Astrocyte (in vitro differentiated cells and primary cell): ENCODE data around the gene TWSG1. TPM values are rescaled to one million over a fixed set of nuclear protein-coding genes. Genes with fewer than 3 reads are reported as not detected.

ENCODE experiments used
- DNase-seq: peaks from one replicate; pipeline ENCODE4 v3.0.0-alpha.2; 2010; ENCODE audit warnings: low read depth
- FAIRE-seq: peaks from 2 replicates; lab custom pipeline; 2011; peaks lifted over from hg19 to GRCh38; lab: Jason Lieb, UNC
- H2AFZ ChIP-seq: 2 replicates; pipeline ENCODE4 v1.6.0; 2012; ENCODE audit warnings: low read depth, low read length, inconsistent platforms
- H3K27ac ChIP-seq: 2 replicates; pipeline ENCODE4 v1.5.1; 2011; ENCODE audit warnings: low read depth, low read length, inconsistent platforms
- H3K27me3 ChIP-seq: 2 replicates; pipeline ENCODE4 v1.6.0; 2011; ENCODE audit warnings: low read length, inconsistent platforms; ENCODE audit not compliant: insufficient read depth
- H3K36me3 ChIP-seq: 2 replicates; pipeline ENCODE4 v1.5.1; 2011; ENCODE audit warnings: low read length, inconsistent platforms; ENCODE audit not compliant: insufficient read depth
- H3K4me1 ChIP-seq: 2 replicates; pipeline ENCODE4 v1.5.1; 2011; ENCODE audit warnings: low read length, inconsistent platforms; ENCODE audit not compliant: insufficient read depth
- H3K4me2 ChIP-seq: 2 replicates; pipeline ENCODE4 v1.6.0; 2012; ENCODE audit warnings: low read length, inconsistent platforms
- H3K4me3 ChIP-seq: 2 replicates; pipeline ENCODE4 v1.5.1; 2011; ENCODE audit warnings: low read depth, mild to moderate bottlenecking, low read length, inconsistent platforms; ENCODE audit not compliant: insufficient read depth
- H3K79me2 ChIP-seq: 2 replicates; pipeline ENCODE4 v1.6.0; 2012; ENCODE audit warnings: mild to moderate bottlenecking, low read length, inconsistent platforms; ENCODE audit not compliant: insufficient read depth
- H3K9ac ChIP-seq: 2 replicates; pipeline ENCODE4 v1.6.0; 2012; ENCODE audit warnings: mild to moderate bottlenecking, low read length, inconsistent platforms
- H3K9me3 ChIP-seq: 2 replicates; pipeline ENCODE4 v1.5.1; 2012; ENCODE audit warnings: low read depth, mild to moderate bottlenecking, low read length, inconsistent platforms; ENCODE audit not compliant: insufficient read depth
- H4K20me1 ChIP-seq: 2 replicates; pipeline ENCODE4 v1.6.0; 2012; ENCODE audit warnings: low read length, inconsistent platforms; ENCODE audit not compliant: insufficient read depth
- H3K27ac Mint-ChIP-seq: one replicate; pipeline ENCODE4 v1.8.0; 2021; ENCODE audit warnings: mild to moderate bottlenecking, mixed read lengths; ENCODE audit not compliant: unreplicated experiment
- H3K27me3 Mint-ChIP-seq: one replicate; pipeline ENCODE4 v1.8.0; 2021; ENCODE audit warnings: low read depth, mixed read lengths; ENCODE audit not compliant: unreplicated experiment
- H3K36me3 Mint-ChIP-seq: one replicate; pipeline ENCODE4 v1.8.0; 2021; ENCODE audit warnings: low read depth, mixed read lengths; ENCODE audit not compliant: unreplicated experiment
- H3K4me1 Mint-ChIP-seq: one replicate; pipeline ENCODE4 v1.8.0; 2021; ENCODE audit warnings: low read depth, mixed read lengths; ENCODE audit not compliant: unreplicated experiment
- H3K4me3 Mint-ChIP-seq: one replicate; pipeline ENCODE4 v1.8.0; 2021; ENCODE audit warnings: mild to moderate bottlenecking, moderate library complexity, mixed read lengths; ENCODE audit not compliant: unreplicated experiment
- H3K9me3 Mint-ChIP-seq: one replicate; pipeline ENCODE4 v1.8.0; 2021; ENCODE audit warnings: mild to moderate bottlenecking, mixed read lengths; ENCODE audit not compliant: unreplicated experiment
- EZH2 ChIP-seq: IDR thresholded peaks from 2 replicates; pipeline ENCODE4 v1.6.1; 2012; ENCODE audit warnings: mild to moderate bottlenecking, low read length, inconsistent platforms; ENCODE audit not compliant: insufficient read depth
- total RNA-seq: library from RNA; stranded (reverse); gene quantifications from 2 replicates; pipeline ENCODE4 v1.2.1, GENCODE V29; 2021
- TF ChIP-seq, protein P1 (sequence below): IDR thresholded peaks from 2 replicates; pipeline ENCODE4 v1.5.1; 2011; ENCODE audit warnings: low read depth, mild to moderate bottlenecking, inconsistent platforms, low read length, moderate library complexity; ENCODE audit not compliant: insufficient read depth

Gene TWSG1
- total RNA-seq, 1 donor from 2014 or later, result 48.4 TPM

DNA sequence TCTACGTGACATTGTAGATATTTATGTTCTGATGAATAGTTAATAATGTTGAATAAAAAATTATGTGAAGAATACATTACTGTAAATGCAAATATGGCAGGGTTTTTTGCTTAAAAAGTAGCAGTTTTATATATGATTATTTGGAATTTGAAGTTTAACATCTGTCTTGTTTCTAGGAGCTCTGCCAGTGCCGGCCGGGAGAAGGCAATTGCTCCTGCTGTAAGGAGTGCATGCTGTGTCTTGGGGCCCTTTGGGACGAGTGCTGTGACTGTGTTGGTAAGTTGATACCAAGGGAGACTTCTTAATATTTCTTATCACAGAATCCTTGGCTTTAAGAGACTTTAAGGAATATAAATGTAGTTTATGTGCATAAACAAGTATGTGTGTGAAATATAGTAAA, 25.2 kb downstream of the TWSG1 start:
- Histone ChIP-seq H3K79me2 (peaks cover 19% of the 10 kb centered on the region), H3K27ac (no peak overlapping the region), H3K4me3 (no peak overlapping the region), H2AFZ (no peak overlapping the region), H4K20me1 (peaks cover 12% of the 10 kb centered on the region), H3K9ac (no peak overlapping the region), H3K27me3 (no peaks in the 10 kb centered on the region), H3K36me3 (no peaks in the 10 kb centered on the region), H3K4me2 (no peak overlapping the region), H3K9me3 (no peaks in the 10 kb centered on the region), H3K4me1 (peaks cover 6% of the 10 kb centered on the region)
- H3K36me3 Mint-ChIP-seq, result peaks cover 3% of the 10 kb centered on the region
- TF ChIP-seq, protein P1, sequence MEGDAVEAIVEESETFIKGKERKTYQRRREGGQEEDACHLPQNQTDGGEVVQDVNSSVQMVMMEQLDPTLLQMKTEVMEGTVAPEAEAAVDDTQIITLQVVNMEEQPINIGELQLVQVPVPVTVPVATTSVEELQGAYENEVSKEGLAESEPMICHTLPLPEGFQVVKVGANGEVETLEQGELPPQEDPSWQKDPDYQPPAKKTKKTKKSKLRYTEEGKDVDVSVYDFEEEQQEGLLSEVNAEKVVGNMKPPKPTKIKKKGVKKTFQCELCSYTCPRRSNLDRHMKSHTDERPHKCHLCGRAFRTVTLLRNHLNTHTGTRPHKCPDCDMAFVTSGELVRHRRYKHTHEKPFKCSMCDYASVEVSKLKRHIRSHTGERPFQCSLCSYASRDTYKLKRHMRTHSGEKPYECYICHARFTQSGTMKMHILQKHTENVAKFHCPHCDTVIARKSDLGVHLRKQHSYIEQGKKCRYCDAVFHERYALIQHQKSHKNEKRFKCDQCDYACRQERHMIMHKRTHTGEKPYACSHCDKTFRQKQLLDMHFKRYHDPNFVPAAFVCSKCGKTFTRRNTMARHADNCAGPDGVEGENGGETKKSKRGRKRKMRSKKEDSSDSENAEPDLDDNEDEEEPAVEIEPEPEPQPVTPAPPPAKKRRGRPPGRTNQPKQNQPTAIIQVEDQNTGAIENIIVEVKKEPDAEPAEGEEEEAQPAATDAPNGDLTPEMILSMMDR, result no peak
- no peak for TF ChIP-seq EZH2
- FAIRE-seq (no peak), DNase-seq (no peak)
- H3K27me3 Mint-ChIP-seq, result no peaks in the 10 kb centered on the region
- H3K27ac Mint-ChIP-seq, result no peak overlapping the region
- peaks cover 13% of the 10 kb centered on the region for H3K4me1 Mint-ChIP-seq
- no peak overlapping the region for H3K4me3 Mint-ChIP-seq
- no peaks in the 10 kb centered on the region for H3K9me3 Mint-ChIP-seq

DNA sequence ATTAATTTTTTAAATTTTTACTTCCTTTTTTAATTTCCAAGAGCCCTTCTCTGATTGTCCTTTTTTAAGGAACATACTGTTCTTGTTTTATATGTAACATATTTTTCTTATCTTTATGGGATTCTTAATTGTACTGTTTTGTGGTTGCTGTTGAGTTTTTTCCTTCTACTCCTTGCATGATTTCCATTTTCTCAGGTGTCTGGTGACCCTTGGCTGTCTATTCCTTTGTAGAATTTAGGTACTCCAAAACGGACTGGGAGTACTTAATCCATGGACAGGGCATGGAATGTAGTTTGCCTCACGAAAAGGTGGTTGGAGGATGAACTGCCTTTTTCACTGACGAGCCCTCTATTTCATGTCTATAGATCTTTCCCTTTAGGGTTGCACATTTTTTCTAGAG, 26.6 kb downstream of the TWSG1 start:
- H2AFZ ChIP-seq, result no peak overlapping the region
- no peak overlapping the region for H3K27ac Mint-ChIP-seq
- H3K4me2 ChIP-seq, result no peak overlapping the region
- H3K79me2 ChIP-seq, result peaks cover 17% of the 10 kb centered on the region
- no peaks in the 10 kb centered on the region for H3K9me3 Mint-ChIP-seq
- DNase-seq (no peak), FAIRE-seq (no peak)
- H3K27me3 ChIP-seq, result no peaks in the 10 kb centered on the region
- H3K9me3 ChIP-seq, result no peaks in the 10 kb centered on the region
- no peaks in the 10 kb centered on the region for H3K27me3 Mint-ChIP-seq
- H4K20me1 ChIP-seq, result peaks cover 15% of the 10 kb centered on the region
- no peak overlapping the region for H3K27ac ChIP-seq
- H3K4me3 ChIP-seq, result no peak overlapping the region
- peaks cover 4% of the 10 kb centered on the region for H3K36me3 Mint-ChIP-seq
- H3K4me3 Mint-ChIP-seq, result no peak overlapping the region
- TF ChIP-seq, protein P1, result no peak
- TF ChIP-seq EZH2, result no peak
- no peak overlapping the region for H3K9ac ChIP-seq
- H3K4me1 Mint-ChIP-seq, result peaks cover 19% of the 10 kb centered on the region
- H3K36me3 ChIP-seq, result no peaks in the 10 kb centered on the region
- peaks cover 15% of the 10 kb centered on the region for H3K4me1 ChIP-seq

DNA sequence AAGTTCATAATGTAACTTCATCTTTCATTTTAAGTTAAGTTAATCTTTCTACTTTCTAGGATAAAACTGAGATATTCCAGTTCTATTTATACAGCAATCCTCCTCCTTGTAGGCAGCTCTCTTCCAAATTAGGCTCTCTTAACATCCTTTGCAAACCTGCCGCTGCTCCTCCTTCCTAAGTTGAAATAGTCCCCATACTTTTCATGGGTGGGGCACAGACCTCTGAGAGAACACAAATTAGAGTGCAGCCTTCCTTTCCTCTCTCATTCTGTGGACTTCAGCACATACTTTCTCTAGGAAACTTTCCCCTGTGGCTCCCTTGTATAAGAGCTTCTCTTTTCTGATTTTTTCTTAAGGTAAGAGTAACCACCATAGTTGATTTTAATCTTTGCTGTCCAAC, 28.3 kb downstream of the TWSG1 start:
- H3K36me3 ChIP-seq, result no peaks in the 10 kb centered on the region
- Mint-ChIP-seq H3K4me1 (peaks cover 21% of the 10 kb centered on the region), H3K36me3 (peaks cover 7% of the 10 kb centered on the region), H3K4me3 (peak overlapping the region; percentile 13), H3K9me3 (no peaks in the 10 kb centered on the region), H3K27me3 (no peaks in the 10 kb centered on the region), H3K27ac (peak overlapping the region; percentile 41)
- H3K79me2 ChIP-seq, result peaks cover 21% of the 10 kb centered on the region
- no peaks in the 10 kb centered on the region for H3K27me3 ChIP-seq
- H3K4me3 ChIP-seq, result no peak overlapping the region
- no peaks in the 10 kb centered on the region for H3K9me3 ChIP-seq
- no peak overlapping the region for H3K4me2 ChIP-seq
- no peak overlapping the region for H3K27ac ChIP-seq
- peaks cover 15% of the 10 kb centered on the region for H4K20me1 ChIP-seq
- TF ChIP-seq EZH2, result no peak
- TF ChIP-seq, protein P1, result no peak
- FAIRE-seq (no peak), DNase-seq (peak; percentile 35)
- no peak overlapping the region for H3K9ac ChIP-seq
- peaks cover 18% of the 10 kb centered on the region for H3K4me1 ChIP-seq
- H2AFZ ChIP-seq, result no peak overlapping the region
